GM12872 (cell line): ENCODE results near the gene IQCE.

Experiments
- TF ChIP-seq, protein P1 (sequence below): IDR thresholded peaks from 3 replicates; pipeline ENCODE4 v1.5.1; 2011; ENCODE audit warnings: low read depth, mild to moderate bottlenecking, low read length, moderate library complexity; ENCODE audit not compliant: insufficient read depth

The IQCE gene

GRCh38 chr7:2662273-2663120 lies 103.7 kb downstream of the IQCE start:
- TF ChIP-seq, protein P1, sequence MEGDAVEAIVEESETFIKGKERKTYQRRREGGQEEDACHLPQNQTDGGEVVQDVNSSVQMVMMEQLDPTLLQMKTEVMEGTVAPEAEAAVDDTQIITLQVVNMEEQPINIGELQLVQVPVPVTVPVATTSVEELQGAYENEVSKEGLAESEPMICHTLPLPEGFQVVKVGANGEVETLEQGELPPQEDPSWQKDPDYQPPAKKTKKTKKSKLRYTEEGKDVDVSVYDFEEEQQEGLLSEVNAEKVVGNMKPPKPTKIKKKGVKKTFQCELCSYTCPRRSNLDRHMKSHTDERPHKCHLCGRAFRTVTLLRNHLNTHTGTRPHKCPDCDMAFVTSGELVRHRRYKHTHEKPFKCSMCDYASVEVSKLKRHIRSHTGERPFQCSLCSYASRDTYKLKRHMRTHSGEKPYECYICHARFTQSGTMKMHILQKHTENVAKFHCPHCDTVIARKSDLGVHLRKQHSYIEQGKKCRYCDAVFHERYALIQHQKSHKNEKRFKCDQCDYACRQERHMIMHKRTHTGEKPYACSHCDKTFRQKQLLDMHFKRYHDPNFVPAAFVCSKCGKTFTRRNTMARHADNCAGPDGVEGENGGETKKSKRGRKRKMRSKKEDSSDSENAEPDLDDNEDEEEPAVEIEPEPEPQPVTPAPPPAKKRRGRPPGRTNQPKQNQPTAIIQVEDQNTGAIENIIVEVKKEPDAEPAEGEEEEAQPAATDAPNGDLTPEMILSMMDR = no peak

- TF ChIP-seq, protein P1 = no peak
Observed at GRCh38 chr7:2663121-2663886, 104.5 kb downstream of the IQCE start.

DNA sequence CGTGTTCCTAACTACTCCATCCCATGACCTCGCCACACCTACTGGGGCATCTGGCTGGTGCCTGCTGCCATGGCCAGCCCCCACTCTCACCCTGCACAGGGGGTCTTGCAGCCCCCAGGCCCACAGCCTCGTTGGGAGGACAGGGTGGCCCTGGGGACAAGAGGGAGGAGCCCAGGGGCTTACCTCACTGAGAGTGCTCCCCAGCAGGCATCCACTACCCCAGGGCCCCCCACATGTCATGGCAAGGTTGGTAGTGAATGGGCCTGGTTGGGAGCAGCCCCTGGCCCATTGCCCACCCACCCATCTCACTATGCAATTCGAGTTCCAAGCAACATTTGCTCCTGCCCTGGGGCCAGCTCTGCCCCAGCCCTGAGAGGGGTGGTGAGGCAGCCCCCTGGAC lies 105.2 kb downstream of the IQCE start:
- TF ChIP-seq, protein P1 = no peak
